Measurements from ENCODE around the gene EBF4.
"Not testable (repeated sequence)": the region's sequence is repeated elsewhere in the genome, so short reads cannot be mapped to it uniquely, and the experiment has no call there.

EBF4 gene

GRCh38 chr20:2757969-2758368, 65.4 kb downstream of the EBF4 start:
- no peak for DNase-seq (ENCODE audit: low read depth)

DNA sequence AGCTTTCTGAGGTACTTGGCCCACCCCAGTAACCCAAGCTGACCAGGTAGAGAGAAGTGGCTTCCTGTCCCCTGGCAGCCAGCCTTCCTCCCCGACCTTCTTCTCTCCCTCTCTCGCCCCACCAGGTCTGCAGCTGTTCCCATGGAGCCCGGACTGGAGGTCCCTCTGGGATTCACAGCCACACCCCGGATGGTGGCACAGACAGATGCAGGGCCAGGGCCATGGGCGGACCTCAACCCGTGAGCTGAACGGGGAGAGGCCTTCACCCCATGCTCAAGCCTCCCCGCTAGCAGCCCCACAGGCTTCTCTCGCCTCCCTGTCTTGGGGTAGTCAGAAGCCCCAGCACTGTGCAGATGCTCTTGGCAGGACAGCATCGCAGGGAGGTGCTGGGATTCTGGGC, 66.6 kb downstream of the EBF4 start:
- DNase-seq (ENCODE audit: low read depth) = no peak

DNA sequence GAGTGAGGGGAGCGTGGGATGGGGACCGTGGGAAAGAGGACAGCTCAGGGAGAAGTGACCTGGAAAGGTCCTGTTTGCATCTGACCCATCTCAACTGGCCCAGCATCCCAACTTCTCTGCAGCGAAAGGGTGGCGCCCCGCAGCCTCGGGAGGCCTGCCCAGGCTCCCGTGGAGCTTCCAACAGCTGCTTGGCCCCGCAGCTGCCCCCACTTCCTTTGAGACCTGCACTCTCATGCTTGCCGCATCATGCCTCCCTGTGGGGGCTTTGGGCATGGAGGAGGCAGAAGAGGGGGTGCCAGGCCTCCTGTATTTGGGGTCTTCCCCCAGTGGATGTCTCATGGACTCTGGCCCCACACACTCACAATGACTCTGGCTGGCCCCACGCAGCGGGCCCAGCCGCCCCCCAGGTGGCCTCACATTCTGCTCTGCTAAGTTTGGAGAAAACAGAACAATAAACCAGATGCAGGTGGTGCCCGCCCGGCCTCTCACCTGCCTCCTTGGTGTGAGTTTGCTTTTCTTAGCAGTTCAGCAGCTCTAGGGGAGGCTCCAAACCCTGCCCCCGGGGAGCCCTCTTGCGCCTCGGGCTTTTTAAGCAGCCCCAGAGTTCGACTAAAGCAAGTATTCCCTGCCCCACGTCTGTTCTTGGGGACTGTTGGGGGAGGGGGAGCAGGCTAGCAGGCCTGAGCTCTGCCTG, 67.2 kb downstream of the EBF4 start:
- no peak for DNase-seq (ENCODE audit: low read depth)

GRCh38 chr20:2760297-2760951, 67.8 kb downstream of the EBF4 start:
- DNase-seq (ENCODE audit: low read depth) = no peak

DNA sequence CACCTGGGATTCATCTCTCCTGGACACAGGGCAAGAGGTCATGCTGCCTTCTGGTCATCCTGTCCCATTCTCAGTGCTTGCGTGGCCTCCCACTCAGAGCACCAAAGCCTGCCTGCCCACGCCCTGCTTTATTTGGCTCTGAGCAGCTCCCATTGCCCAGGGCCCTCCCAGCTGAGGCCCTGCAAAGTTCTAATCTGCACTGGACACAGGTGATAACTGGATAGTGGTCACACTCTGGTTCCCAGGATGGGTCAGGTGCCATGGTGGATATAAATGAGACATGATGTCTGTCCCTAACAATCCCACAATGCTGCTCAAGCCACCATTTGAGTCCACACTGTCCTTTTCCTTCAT, 68.3 kb downstream of the EBF4 start:
- no peak for DNase-seq (ENCODE audit: low read depth)

GRCh38 chr20:2761885-2762284, 69.3 kb downstream of the EBF4 start:
- no peak for DNase-seq (ENCODE audit: low read depth)

- DNase-seq (ENCODE audit: low read depth) = no peak
These were observed 70.1 kb downstream of the EBF4 start for GRCh38 chr20:2762578-2763131.

DNA sequence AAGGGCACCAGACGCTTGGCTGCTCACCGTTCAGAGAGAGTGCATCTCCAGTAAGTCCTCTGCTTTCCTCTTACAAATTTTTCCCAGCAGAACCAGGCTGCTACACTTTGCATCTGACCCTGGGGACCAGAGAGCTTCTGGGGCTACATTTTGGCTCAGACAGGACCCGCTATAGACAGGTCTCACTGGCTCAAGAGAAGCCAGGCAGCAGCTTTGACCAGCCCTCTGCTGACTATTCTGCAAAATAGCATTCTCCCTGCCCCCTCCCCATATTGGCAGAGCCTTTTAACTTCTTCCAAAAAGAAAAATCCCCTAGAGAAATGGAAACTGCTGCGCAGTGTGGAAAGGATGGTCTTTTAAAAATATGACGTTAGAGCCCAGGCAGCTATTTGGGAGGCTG, 70.6 kb downstream of the EBF4 start:
- no peak for DNase-seq (ENCODE audit: low read depth)

DNA sequence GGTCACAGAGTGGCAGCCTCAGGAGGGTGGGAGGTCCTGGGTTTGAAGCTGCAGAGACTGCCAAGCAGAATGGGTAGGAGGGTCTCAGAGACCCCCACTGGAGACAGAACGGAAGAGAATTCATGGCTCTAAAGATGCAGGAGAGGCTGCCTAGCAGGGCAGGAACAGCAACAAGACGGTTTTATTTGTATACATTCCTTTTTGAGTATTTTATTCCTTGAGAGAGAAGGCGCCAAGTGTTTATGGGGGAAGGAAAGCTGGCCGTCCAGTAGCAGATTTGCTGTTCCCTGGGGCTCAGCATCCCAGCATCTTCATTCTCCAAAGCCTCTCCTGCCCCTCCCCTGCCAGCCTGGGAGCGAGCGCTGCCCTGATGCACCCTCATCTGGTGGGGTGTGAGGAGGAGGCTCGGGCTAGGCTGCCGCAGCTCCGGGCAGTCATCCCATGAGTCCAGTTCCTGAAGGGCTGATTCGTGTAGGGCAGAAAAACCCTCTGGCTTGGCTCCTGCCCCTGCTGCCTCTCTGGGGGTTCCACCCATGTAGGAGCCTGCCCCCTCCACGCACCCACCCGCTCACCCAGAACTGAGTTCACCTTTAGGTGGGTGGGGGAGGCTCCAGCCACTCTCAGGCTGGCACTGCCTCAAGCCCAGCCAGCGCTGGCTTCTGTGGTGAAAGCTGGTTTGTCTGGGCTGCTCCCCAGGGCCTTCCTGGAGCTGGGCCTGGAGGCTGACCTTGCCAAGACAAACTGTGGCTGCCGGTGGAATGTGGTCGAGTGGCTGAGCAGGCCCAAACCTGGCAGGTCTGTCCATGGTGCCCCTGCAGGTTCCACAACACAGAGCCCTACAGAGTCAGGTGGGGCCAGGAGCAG, 75.4 kb downstream of the EBF4 start:
- no peak for DNase-seq (ENCODE audit: low read depth)

DNA sequence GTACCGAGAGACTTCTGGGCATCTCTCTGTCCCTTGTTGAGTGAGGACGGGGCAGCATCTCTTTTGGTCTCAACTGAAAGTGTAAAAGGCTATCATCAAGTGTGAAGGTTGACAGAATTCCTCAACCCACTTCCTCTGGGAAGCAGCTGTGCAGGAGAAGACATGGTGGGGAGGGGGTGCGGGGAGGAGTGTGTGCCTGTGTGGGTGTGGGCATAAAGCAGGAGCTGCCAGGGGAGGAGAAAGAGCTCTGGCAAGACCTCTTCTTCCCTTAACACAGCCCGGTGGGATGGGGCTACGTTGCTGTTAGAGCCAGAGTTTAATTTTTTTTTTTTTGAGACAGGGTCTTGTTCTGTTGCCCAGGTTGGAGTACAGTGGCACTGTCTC, 76.0 kb downstream of the EBF4 start:
- no peak for DNase-seq (ENCODE audit: low read depth)

DNA sequence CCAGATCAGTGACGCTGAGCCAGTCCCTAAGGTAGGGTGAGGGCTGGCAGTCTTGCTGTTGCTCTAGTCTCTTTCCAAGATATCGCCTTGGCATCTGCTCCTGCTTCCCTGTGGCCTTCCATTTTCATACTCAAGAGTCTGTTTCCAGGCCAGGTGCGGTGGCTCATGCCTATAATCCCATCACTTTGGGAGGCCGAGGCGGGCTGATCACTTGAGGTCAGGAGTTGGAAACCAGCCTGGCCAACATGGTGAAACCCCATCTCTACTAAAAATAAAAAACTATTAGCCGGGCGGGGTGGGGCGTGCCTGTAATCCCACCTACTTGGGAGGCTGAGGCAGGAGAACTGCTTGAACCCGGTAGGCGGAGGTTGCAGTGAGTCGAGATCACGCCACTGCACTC, 77.5 kb downstream of the EBF4 start:
- DNase-seq (ENCODE audit: low read depth) = not testable (repeated sequence)

GRCh38 chr20:2771631-2772080, 79.1 kb downstream of the EBF4 start:
- DNase-seq (ENCODE audit: low read depth) = no peak

GRCh38 chr20:2773812-2774211, 81.2 kb downstream of the EBF4 start:
- no peak for DNase-seq (ENCODE audit: low read depth)

GRCh38 chr20:2775139-2775538, 82.6 kb downstream of the EBF4 start:
- no peak for DNase-seq (ENCODE audit: low read depth)

- DNase-seq (ENCODE audit: low read depth) = no peak
These were observed 86.2 kb downstream of the EBF4 start for GRCh38 chr20:2778602-2779321.

- DNase-seq (ENCODE audit: low read depth) = no peak
These were observed 88.4 kb downstream of the EBF4 start for GRCh38 chr20:2780948-2781347.

- no peak for DNase-seq (ENCODE audit: low read depth)
These were observed 91.5 kb downstream of the EBF4 start for GRCh38 chr20:2783908-2784566.

DNA sequence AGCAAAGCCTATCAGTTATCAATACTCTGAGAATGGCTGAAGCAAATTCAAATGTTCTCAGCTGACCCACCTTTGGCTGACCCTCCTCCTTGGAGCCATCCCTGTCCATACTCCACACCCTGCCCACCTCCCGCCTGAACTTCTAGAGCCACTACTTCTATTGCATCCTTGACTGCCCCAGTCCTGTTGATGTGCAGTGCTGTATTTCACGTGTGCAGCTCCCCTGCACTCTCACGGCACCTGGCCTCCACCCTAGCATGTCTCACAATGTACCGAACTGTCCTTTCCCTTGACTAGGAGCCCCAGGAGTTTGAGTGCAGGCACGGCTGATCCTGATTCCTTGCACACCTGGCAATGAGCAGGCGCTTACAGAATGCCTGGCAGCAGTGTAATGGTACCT, 100.9 kb downstream of the EBF4 start:
- DNase-seq (ENCODE audit: low read depth) = no peak

DNA sequence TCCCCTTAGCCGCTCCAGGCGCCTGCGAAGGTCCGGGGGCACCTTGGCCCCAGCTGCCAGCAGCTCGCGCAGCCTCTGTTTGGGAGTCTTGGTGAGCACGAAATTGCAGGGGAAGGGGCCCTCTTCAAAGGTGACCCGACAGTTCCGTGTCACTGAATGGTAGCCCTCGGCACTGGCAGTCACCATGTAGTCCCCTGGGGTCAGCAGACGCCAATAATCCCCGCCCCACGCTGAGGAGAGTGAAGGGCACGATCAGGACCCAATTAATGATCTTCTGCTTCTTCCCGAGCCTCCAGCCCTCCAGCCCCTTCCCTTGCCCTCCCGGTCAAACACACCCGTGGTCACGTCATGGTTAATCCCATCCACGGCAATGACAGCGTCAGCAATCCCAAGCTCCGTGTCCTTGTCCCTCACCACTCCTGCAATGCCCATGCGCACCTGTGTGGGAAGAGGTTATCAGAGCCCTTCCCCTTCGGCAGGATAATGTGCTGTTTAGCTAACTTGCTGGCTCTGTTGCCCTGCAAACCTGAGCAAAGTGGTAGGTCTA, 101.7 kb downstream of the EBF4 start:
- DNase-seq (ENCODE audit: low read depth) = no peak

DNA sequence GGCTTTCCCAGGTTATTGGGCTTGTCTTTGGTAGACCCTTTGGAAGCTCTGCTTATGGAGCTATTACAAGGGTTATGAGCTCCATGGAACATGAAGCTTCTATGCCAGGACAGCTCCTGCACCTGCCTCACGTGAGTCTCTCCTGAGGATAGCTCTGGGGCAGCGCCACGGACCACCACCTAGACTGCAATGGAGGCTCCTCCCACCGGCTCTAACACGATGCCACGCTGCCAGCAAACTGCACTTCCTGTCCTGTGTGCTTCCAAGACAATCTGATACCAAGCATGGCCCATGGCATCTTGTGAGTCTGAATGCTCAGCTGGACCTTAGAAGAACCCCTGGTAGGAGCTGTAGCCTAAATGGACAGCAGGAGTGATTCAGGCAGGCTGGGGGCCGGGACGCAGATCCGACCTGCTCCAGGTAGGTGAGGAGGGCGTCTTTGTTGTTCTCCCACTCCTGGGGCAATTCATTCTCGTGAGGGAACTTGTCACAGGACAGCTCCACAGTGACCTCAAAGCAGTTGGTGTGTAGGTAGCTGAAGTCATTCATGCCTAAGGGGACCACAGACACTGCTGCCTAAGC, 102.4 kb downstream of the EBF4 start:
- DNase-seq (ENCODE audit: low read depth) = no peak

DNA sequence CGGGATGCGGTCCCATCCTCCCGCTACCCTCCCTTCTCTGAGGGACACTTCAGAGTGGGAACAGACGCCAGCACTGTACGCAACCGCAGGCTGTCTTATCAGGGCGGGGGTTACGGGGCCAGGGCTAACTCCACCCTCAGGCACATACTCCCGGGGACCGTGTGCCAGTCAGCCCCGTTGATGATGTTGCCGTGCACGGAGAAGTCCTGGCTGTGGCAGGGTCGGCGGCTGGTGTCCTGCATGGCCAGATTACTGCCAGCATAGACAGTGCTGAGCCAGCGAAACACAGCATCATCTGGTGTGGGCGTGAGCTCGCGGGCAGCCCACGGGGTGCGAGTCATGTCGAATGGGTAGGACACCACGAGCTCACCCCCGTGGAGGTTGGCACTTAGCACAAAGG, 102.9 kb downstream of the EBF4 start:
- no peak for DNase-seq (ENCODE audit: low read depth)

Measured in fibroblast of the conjunctiva (primary cell).